Activated T-helper 17 cell treated with anti-CD3 and anti-CD28 coated beads, Interleukin-2, amount 50 U/mL, for 72 hours (primary cell): ENCODE results near the gene MSANTD3. TPM values are rescaled to one million over a fixed set of nuclear protein-coding genes. Genes with fewer than 3 reads are reported as not detected.
"Not testable (repeated sequence)": the region's sequence is repeated elsewhere in the genome, so short reads cannot be mapped to it uniquely, and the experiment has no call there.

Experiments
- ATAC-seq: fragments of 150-1000 bp; cut with Tn5 transposase; replicated peaks from 2 replicates; pipeline ENCODE4 v1.10.0; 2021; ENCODE audit warnings: mild to moderate bottlenecking, moderate library complexity
- H3K27ac Mint-ChIP-seq: one replicate; pipeline ENCODE4 v1.8.0; 2022; ENCODE audit warnings: mixed read lengths
- H3K27me3 Mint-ChIP-seq: one replicate; pipeline ENCODE4 v1.8.0; 2022; ENCODE audit warnings: mixed read lengths
- H3K36me3 Mint-ChIP-seq: one replicate; pipeline ENCODE4 v1.8.0; 2022; ENCODE audit warnings: low read depth, mild to moderate bottlenecking, mixed read lengths
- H3K4me1 Mint-ChIP-seq: one replicate; pipeline ENCODE4 v1.8.0; 2022; ENCODE audit warnings: mixed read lengths
- H3K4me3 Mint-ChIP-seq: one replicate; pipeline ENCODE4 v1.8.0; 2022; ENCODE audit warnings: mild to moderate bottlenecking, mixed read lengths
- H3K9me3 Mint-ChIP-seq: one replicate; pipeline ENCODE4 v1.8.0; 2022; ENCODE audit warnings: mixed read lengths
- total RNA-seq, 2 donors: library from RNA; stranded (reverse); gene quantifications; one replicate each; pipeline ENCODE4 v1.2.3, GENCODE V29; 2022

The MSANTD3 gene
- total RNA-seq, 2 donors from 2014 or later, result 17.3 to 23.3 TPM

GRCh38 chr9:100417815-100418214 lies 9.1 kb upstream of the MSANTD3 start:
- Mint-ChIP-seq H3K4me1 (no peaks in the 10 kb centered on the region), H3K4me3 (no peak overlapping the region), H3K36me3 (no peaks in the 10 kb centered on the region), H3K27me3 (peaks cover 28% of the 10 kb centered on the region), H3K9me3 (no peaks in the 10 kb centered on the region), H3K27ac (no peak overlapping the region)
- no peak for ATAC-seq

- no peak for ATAC-seq
- Mint-ChIP-seq H3K4me1 (no peaks in the 10 kb centered on the region), H3K27me3 (peaks cover 28% of the 10 kb centered on the region), H3K36me3 (no peaks in the 10 kb centered on the region), H3K9me3 (no peaks in the 10 kb centered on the region), H3K27ac (no peak overlapping the region), H3K4me3 (no peak overlapping the region)
These were observed 7.8 kb upstream of the MSANTD3 start for GRCh38 chr9:100419166-100419565.

- H3K9me3 Mint-ChIP-seq, H3K27ac Mint-ChIP-seq, ATAC-seq, H3K4me1 Mint-ChIP-seq, H3K4me3 Mint-ChIP-seq, H3K36me3 Mint-ChIP-seq: not testable (repeated sequence)
- peaks cover 23% of the 10 kb centered on the region for H3K27me3 Mint-ChIP-seq
These were observed 5.8 kb upstream of the MSANTD3 start for GRCh38 chr9:100421116-100421515.

GRCh38 chr9:100425758-100426157 lies 1.2 kb upstream of the MSANTD3 start:
- no peak for ATAC-seq
- peak overlapping the region; percentile 96 for H3K27ac Mint-ChIP-seq
- H3K36me3 Mint-ChIP-seq, result peaks cover 18% of the 10 kb centered on the region
- H3K9me3 Mint-ChIP-seq, result no peaks in the 10 kb centered on the region
- H3K4me1 Mint-ChIP-seq, result peaks cover 29% of the 10 kb centered on the region
- peaks cover 3% of the 10 kb centered on the region for H3K27me3 Mint-ChIP-seq
- H3K4me3 Mint-ChIP-seq, result peak overlapping the region; percentile 99

- H3K4me1 Mint-ChIP-seq, result peaks cover 30% of the 10 kb centered on the region
- peak overlapping the region; percentile 99 for H3K4me3 Mint-ChIP-seq
- peaks cover 19% of the 10 kb centered on the region for H3K36me3 Mint-ChIP-seq
- peak overlapping the region; percentile 96 for H3K27ac Mint-ChIP-seq
- H3K9me3 Mint-ChIP-seq, result no peaks in the 10 kb centered on the region
- ATAC-seq, result no peak
- H3K27me3 Mint-ChIP-seq, result peaks cover 3% of the 10 kb centered on the region
These were observed 784 bp upstream of the MSANTD3 start for GRCh38 chr9:100426189-100426529.

- peaks cover 35% of the 10 kb centered on the region for H3K4me1 Mint-ChIP-seq
- H3K9me3 Mint-ChIP-seq, result no peaks in the 10 kb centered on the region
- peaks cover 19% of the 10 kb centered on the region for H3K36me3 Mint-ChIP-seq
- peak; percentile 57 for ATAC-seq
- no peaks in the 10 kb centered on the region for H3K27me3 Mint-ChIP-seq
- H3K4me3 Mint-ChIP-seq, result peak overlapping the region; percentile 84
- H3K27ac Mint-ChIP-seq, result peak overlapping the region; percentile 64
These were observed 672 bp downstream of the MSANTD3 start for GRCh38 chr9:100427366-100428263.

GRCh38 chr9:100428871-100429654 lies 2.1 kb downstream of the MSANTD3 start:
- H3K4me3 Mint-ChIP-seq, result peak overlapping the region; percentile 84
- peaks cover 19% of the 10 kb centered on the region for H3K36me3 Mint-ChIP-seq
- H3K27ac Mint-ChIP-seq, result peak overlapping the region; percentile 64
- no peaks in the 10 kb centered on the region for H3K27me3 Mint-ChIP-seq
- H3K9me3 Mint-ChIP-seq, result no peaks in the 10 kb centered on the region
- ATAC-seq, result no peak
- H3K4me1 Mint-ChIP-seq, result peaks cover 38% of the 10 kb centered on the region

- H3K36me3 Mint-ChIP-seq, result peaks cover 19% of the 10 kb centered on the region
- peaks cover 43% of the 10 kb centered on the region for H3K4me1 Mint-ChIP-seq
- H3K9me3 Mint-ChIP-seq, result no peaks in the 10 kb centered on the region
- no peaks in the 10 kb centered on the region for H3K27me3 Mint-ChIP-seq
- ATAC-seq, result no peak
- H3K4me3 Mint-ChIP-seq, result no peak overlapping the region
- H3K27ac Mint-ChIP-seq, result no peak overlapping the region
These were observed 3.5 kb downstream of the MSANTD3 start for GRCh38 chr9:100430286-100430940.

GRCh38 chr9:100431886-100432285 lies 4.9 kb downstream of the MSANTD3 start:
- Mint-ChIP-seq H3K4me1 (peaks cover 38% of the 10 kb centered on the region), H3K36me3 (peaks cover 13% of the 10 kb centered on the region), H3K27me3 (no peaks in the 10 kb centered on the region), H3K9me3 (no peaks in the 10 kb centered on the region), H3K27ac (peak overlapping the region; percentile 5), H3K4me3 (no peak overlapping the region)
- no peak for ATAC-seq

- peaks cover 38% of the 10 kb centered on the region for H3K4me1 Mint-ChIP-seq
- H3K4me3 Mint-ChIP-seq, result no peak overlapping the region
- ATAC-seq, result no peak
- no peaks in the 10 kb centered on the region for H3K9me3 Mint-ChIP-seq
- H3K27ac Mint-ChIP-seq, result no peak overlapping the region
- H3K36me3 Mint-ChIP-seq, result peaks cover 13% of the 10 kb centered on the region
- H3K27me3 Mint-ChIP-seq, result no peaks in the 10 kb centered on the region
These were observed 5.8 kb downstream of the MSANTD3 start for GRCh38 chr9:100432736-100433135.

- no peaks in the 10 kb centered on the region for H3K9me3 Mint-ChIP-seq
- no peak overlapping the region for H3K4me3 Mint-ChIP-seq
- no peak overlapping the region for H3K27ac Mint-ChIP-seq
- H3K36me3 Mint-ChIP-seq, result peaks cover 2% of the 10 kb centered on the region
- no peaks in the 10 kb centered on the region for H3K27me3 Mint-ChIP-seq
- ATAC-seq, result no peak
- H3K4me1 Mint-ChIP-seq, result peaks cover 21% of the 10 kb centered on the region
These were observed 9.6 kb downstream of the MSANTD3 start for GRCh38 chr9:100436571-100436970.

- Mint-ChIP-seq H3K9me3 (no peaks in the 10 kb centered on the region), H3K4me3 (no peak overlapping the region), H3K27me3 (no peaks in the 10 kb centered on the region), H3K4me1 (peaks cover 17% of the 10 kb centered on the region), H3K36me3 (peaks cover 18% of the 10 kb centered on the region), H3K27ac (peak overlapping the region; percentile 47)
- peak; percentile 47 for ATAC-seq
These were observed 11.2 kb downstream of the MSANTD3 start for GRCh38 chr9:100437860-100438805.

- no peaks in the 10 kb centered on the region for H3K9me3 Mint-ChIP-seq
- H3K36me3 Mint-ChIP-seq, result peaks cover 37% of the 10 kb centered on the region
- no peak overlapping the region for H3K4me3 Mint-ChIP-seq
- H3K4me1 Mint-ChIP-seq, result peaks cover 8% of the 10 kb centered on the region
- ATAC-seq, result no peak
- H3K27ac Mint-ChIP-seq, result no peak overlapping the region
- no peaks in the 10 kb centered on the region for H3K27me3 Mint-ChIP-seq
These were observed 13.1 kb downstream of the MSANTD3 start for GRCh38 chr9:100440071-100440470.

GRCh38 chr9:100440487-100440886 lies 13.5 kb downstream of the MSANTD3 start:
- H3K36me3 Mint-ChIP-seq, result peaks cover 37% of the 10 kb centered on the region
- not testable (repeated sequence) for H3K27me3 Mint-ChIP-seq, H3K27ac Mint-ChIP-seq

More at GRCh38 chr9:100440487-100440886, 13.5 kb downstream of the MSANTD3 start:
- not testable (repeated sequence) for H3K4me3 Mint-ChIP-seq, ATAC-seq, H3K4me1 Mint-ChIP-seq, H3K9me3 Mint-ChIP-seq
